ENCODE data around the gene HSD17B14. TPM values are rescaled to one million over a fixed set of nuclear protein-coding genes. Genes with fewer than 3 reads are reported as not detected.
A peak's percentile ranks its signal among the peaks of the same experiment; 100 is the strongest.

HSD17B14 gene
- total and polyA plus RNA-seq, 9 of the 15 experiments (the other 6 are each of a cell fraction or from before 2014, with no cell fraction given): 0.16 TPM; not detected in 8

DNA sequence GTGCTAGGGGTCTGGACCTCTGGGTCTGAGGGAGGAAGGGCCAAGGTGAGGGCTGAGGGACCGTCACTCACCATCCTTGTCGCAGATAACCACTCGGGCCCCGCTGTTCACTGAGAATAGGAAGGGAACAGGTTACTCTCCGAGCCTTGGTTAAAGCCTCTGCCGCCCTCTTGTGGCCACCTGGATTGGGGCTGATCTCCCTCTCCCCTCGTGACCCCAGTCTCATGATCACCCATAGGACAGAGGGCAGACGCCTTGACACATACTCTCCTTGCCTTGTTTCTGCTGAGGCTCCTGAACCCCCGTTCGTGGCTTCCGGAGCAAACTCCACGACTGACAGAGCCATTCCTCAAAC lies 580 bp downstream of the HSD17B14 start (continued):
- peak in 1 of 2 experiments; percentile 77 for TF ChIP-seq AFF1 (IDR thresholded peaks at IDR 0.05; ENCODE audit: low read depth in 1 of 2, partially characterized antibody in 2 of 2)
- no peak for TF ChIP-seq RBM39 (optimal IDR thresholded peaks at IDR 0.05; ENCODE audit: low read depth, low read length)
- no peak for TF ChIP-seq ZNF174 (CRISPR knock-in tag; IDR thresholded peaks at IDR 0.05)
- no peak for TF ChIP-seq SREBF2 (CRISPR knock-in tag; IDR thresholded peaks at IDR 0.05)
- TF ChIP-seq ZC3H8 (IDR thresholded peaks at IDR 0.05): no peak
- 0 out of 2 replicates have a peak, but pooled peaks have one; percentile 43 for TF ChIP-seq HCFC1 (IDR thresholded peaks at IDR 0.05; ENCODE audit: low read depth, low read length)
- no peak for TF ChIP-seq PPARD (CRISPR knock-in tag; IDR thresholded peaks at IDR 0.05)
- TF ChIP-seq, protein P1, sequence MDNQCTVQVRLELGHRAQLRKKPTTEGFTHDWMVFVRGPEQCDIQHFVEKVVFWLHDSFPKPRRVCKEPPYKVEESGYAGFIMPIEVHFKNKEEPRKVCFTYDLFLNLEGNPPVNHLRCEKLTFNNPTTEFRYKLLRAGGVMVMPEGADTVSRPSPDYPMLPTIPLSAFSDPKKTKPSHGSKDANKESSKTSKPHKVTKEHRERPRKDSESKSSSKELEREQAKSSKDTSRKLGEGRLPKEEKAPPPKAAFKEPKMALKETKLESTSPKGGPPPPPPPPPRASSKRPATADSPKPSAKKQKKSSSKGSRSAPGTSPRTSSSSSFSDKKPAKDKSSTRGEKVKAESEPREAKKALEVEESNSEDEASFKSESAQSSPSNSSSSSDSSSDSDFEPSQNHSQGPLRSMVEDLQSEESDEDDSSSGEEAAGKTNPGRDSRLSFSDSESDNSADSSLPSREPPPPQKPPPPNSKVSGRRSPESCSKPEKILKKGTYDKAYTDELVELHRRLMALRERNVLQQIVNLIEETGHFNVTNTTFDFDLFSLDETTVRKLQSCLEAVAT (IDR thresholded peaks at IDR 0.05): no peak
- no peak for TF ChIP-seq POLR2AphosphoS2 (IDR thresholded peaks at IDR 0.05; ENCODE audit: low read length)
- no peak for TF ChIP-seq SMAD2 (IDR thresholded peaks at IDR 0.05; ENCODE audit: low read depth, low read length)
- TF ChIP-seq ZNF384 (IDR thresholded peaks at IDR 0.05; ENCODE audit: low read depth, low read length): no peak; the same call in 1 of the 2 replicates
- no peak for TF ChIP-seq SUPT5H (IDR thresholded peaks at IDR 0.05)
- TF ChIP-seq, protein P2, sequence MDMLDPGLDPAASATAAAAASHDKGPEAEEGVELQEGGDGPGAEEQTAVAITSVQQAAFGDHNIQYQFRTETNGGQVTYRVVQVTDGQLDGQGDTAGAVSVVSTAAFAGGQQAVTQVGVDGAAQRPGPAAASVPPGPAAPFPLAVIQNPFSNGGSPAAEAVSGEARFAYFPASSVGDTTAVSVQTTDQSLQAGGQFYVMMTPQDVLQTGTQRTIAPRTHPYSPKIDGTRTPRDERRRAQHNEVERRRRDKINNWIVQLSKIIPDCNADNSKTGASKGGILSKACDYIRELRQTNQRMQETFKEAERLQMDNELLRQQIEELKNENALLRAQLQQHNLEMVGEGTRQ (CRISPR knock-in tag; IDR thresholded peaks at IDR 0.05): peak; percentile 81
- TF ChIP-seq FIP1L1 (IDR thresholded peaks at IDR 0.05; ENCODE audit: low read depth, low read length, poor library complexity, severe bottlenecking): no peak
- TF ChIP-seq TEAD4 (IDR thresholded peaks at IDR 0.05; ENCODE audit: low read length): no peak
- no peak for TF ChIP-seq TEAD4 (CRISPR knock-in tag; IDR thresholded peaks at IDR 0.05; ENCODE audit: borderline replicate concordance)
- TF ChIP-seq SREBF1 (IDR thresholded peaks at IDR 0.05; ENCODE audit: borderline replicate concordance, low read depth, low read length): no peak
- TF ChIP-seq, protein P3, sequence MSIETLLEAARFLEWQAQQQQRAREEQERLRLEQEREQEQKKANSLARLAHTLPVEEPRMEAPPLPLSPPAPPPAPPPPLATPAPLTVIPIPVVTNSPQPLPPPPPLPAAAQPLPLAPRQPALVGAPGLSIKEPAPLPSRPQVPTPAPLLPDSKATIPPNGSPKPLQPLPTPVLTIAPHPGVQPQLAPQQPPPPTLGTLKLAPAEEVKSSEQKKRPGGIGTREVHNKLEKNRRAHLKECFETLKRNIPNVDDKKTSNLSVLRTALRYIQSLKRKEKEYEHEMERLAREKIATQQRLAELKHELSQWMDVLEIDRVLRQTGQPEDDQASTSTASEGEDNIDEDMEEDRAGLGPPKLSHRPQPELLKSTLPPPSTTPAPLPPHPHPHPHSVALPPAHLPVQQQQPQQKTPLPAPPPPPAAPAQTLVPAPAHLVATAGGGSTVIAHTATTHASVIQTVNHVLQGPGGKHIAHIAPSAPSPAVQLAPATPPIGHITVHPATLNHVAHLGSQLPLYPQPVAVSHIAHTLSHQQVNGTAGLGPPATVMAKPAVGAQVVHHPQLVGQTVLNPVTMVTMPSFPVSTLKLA (conservative IDR thresholded peaks at IDR 0.05): peak in 1 of 2 experiments; percentile 47; a peak in 2 of 4 replicates
- TF ChIP-seq KDM4B (IDR thresholded peaks at IDR 0.05; ENCODE audit: borderline replicate concordance in 2 of 2, low read depth in 1 of 2): 0 out of 4 replicates have a peak, but pooled peaks of 1 of the 2 experiments have one; percentile 50
- TF ChIP-seq ILF3 (IDR thresholded peaks at IDR 0.05; ENCODE audit: borderline replicate concordance): no peak

Measured in K562 (cell line).